Measurements from ENCODE around the gene PITPNM1.

GRCh38 chr11:67501854-67502253 is 3.3 kb downstream of the PITPNM1 start:
- TF ChIP-seq CTCF (IDR thresholded peaks at IDR 0.05; ENCODE audit: insufficient read depth, low read length) (no peak), REST (IDR thresholded peaks at IDR 0.05; ENCODE audit: insufficient replicate concordance, low read depth) (no peak), POLR2AphosphoS5 (IDR thresholded peaks at IDR 0.05; ENCODE audit: low read depth) (no peak), GABPA (IDR thresholded peaks at IDR 0.05; ENCODE audit: low read depth) (no peak), SPI1 (IDR thresholded peaks at IDR 0.05; ENCODE audit: borderline replicate concordance, low read depth) (no peak)

All from HL-60 (cell line).